GM18873 (cell line): ENCODE data around the gene B3GALNT2.
"Not testable (repeated sequence)": the region's sequence is repeated elsewhere in the genome, so short reads cannot be mapped to it uniquely, and the experiment has no call there.

Source experiments
- ATAC-seq: cut with Tn5 transposase; IDR thresholded peaks from one replicate; pipeline ENCODE4 v1.9.1; 2021; ENCODE audit warnings: mild to moderate bottlenecking, moderate library complexity, moderate number of reproducible peaks; ENCODE audit not compliant: unreplicated experiment, low FRiP score

The B3GALNT2 gene

GRCh38 chr1:235457856-235458255, 46.4 kb downstream of the B3GALNT2 start:
- not testable (repeated sequence) for ATAC-seq

GRCh38 chr1:235455823-235456222, 48.4 kb downstream of the B3GALNT2 start:
- ATAC-seq: no peak

- ATAC-seq: no peak
Observed at GRCh38 chr1:235455097-235455496, 49.2 kb downstream of the B3GALNT2 start.

GRCh38 chr1:235454021-235454420, 50.2 kb downstream of the B3GALNT2 start:
- no peak for ATAC-seq

GRCh38 chr1:235450886-235451483, 53.3 kb downstream of the B3GALNT2 start:
- ATAC-seq: no peak

- ATAC-seq: no peak
Observed at GRCh38 chr1:235450433-235450832, 53.8 kb downstream of the B3GALNT2 start.

GRCh38 chr1:235448616-235449015, 55.6 kb downstream of the B3GALNT2 start:
- ATAC-seq: no peak

GRCh38 chr1:235442788-235443429, 61.3 kb downstream of the B3GALNT2 start:
- no peak for ATAC-seq

GRCh38 chr1:235441159-235441685, 63.0 kb downstream of the B3GALNT2 start:
- ATAC-seq: no peak

GRCh38 chr1:235434001-235434400, 70.3 kb downstream of the B3GALNT2 start:
- ATAC-seq: no peak

GRCh38 chr1:235430991-235431390, 73.3 kb downstream of the B3GALNT2 start:
- no peak for ATAC-seq

GRCh38 chr1:235429143-235429542, 75.1 kb downstream of the B3GALNT2 start:
- no peak for ATAC-seq

GRCh38 chr1:235427447-235427846, 76.8 kb downstream of the B3GALNT2 start:
- no peak for ATAC-seq

- no peak for ATAC-seq
Observed at GRCh38 chr1:235426680-235427079, 77.6 kb downstream of the B3GALNT2 start.

- no peak for ATAC-seq
Observed at GRCh38 chr1:235426143-235426542, 78.1 kb downstream of the B3GALNT2 start.

GRCh38 chr1:235425357-235425756, 78.9 kb downstream of the B3GALNT2 start:
- no peak for ATAC-seq

- ATAC-seq: no peak
Observed at GRCh38 chr1:235424092-235424491, 80.2 kb downstream of the B3GALNT2 start.

GRCh38 chr1:235423214-235423652, 81.0 kb downstream of the B3GALNT2 start:
- no peak for ATAC-seq

GRCh38 chr1:235421751-235422150, 82.5 kb downstream of the B3GALNT2 start:
- ATAC-seq: no peak

- no peak for ATAC-seq
Observed at GRCh38 chr1:235417086-235417697, 87.1 kb downstream of the B3GALNT2 start.

- no peak for ATAC-seq
Observed at GRCh38 chr1:235416662-235417049, 87.6 kb downstream of the B3GALNT2 start.
